Measurements from ENCODE around the gene TMPRSS15.
"Not testable (repeated sequence)": the region's sequence is repeated elsewhere in the genome, so short reads cannot be mapped to it uniquely, and the experiment has no call there.

The TMPRSS15 gene

GRCh38 chr21:18403735-18404450 is at the start of gene TMPRSS15:
TSS of gene TMPRSS15 (minus strand) at chr21:18403785. CDS start at chr21:18403622, 163 bp downstream.
- no peak within 1 kb of the TSS for H3K27ac ChIP-seq
- no peak for DNase-seq (ENCODE audit: low read depth, low spot score)

GRCh38 chr21:18451670-18452069 is 48.1 kb upstream of the TMPRSS15 start:
- H3K27ac ChIP-seq: no peak overlapping the region
- DNase-seq (ENCODE audit: low read depth, low spot score): no peak

GRCh38 chr21:18449605-18450550 is 46.3 kb upstream of the TMPRSS15 start:
- H3K27ac ChIP-seq: no peak overlapping the region
- no peak for DNase-seq (ENCODE audit: low read depth, low spot score)

- no peak for DNase-seq (ENCODE audit: low read depth, low spot score)
- H3K27ac ChIP-seq: no peak overlapping the region
Observed at GRCh38 chr21:18443701-18444100, 40.1 kb upstream of the TMPRSS15 start.

- no peak for DNase-seq (ENCODE audit: low read depth, low spot score)
- H3K27ac ChIP-seq: no peak overlapping the region
Observed at GRCh38 chr21:18443085-18443484, 39.5 kb upstream of the TMPRSS15 start.

GRCh38 chr21:18430341-18430740 is 26.8 kb upstream of the TMPRSS15 start:
- no peak overlapping the region for H3K27ac ChIP-seq
- no peak for DNase-seq (ENCODE audit: low read depth, low spot score)

DNA sequence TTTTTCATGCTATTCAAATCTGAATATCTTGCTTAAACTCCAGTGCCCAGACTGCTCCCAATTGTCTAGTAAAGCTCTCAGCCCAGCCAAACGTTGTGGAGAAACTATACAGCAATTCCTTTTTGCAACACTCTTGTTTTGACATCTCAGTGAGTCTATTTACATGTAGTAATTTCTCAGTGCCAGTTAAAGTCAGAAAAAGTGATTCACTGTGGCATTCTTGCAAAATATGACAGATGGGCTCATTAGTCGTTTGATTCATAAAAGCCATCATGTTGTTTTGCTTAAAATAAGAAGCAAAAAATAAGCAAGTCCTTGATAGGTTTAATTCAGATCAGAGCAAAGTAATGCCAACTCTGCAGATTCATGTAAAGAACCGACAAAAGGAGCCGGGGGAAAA is 20.7 kb upstream of the TMPRSS15 start:
- no peak overlapping the region for H3K27ac ChIP-seq
- no peak for DNase-seq (ENCODE audit: low read depth, low spot score)

- no peak overlapping the region for H3K27ac ChIP-seq
- no peak for DNase-seq (ENCODE audit: low read depth, low spot score)
Observed at GRCh38 chr21:18417141-18417790, 13.7 kb upstream of the TMPRSS15 start.

- DNase-seq (ENCODE audit: low read depth, low spot score): no peak
- no peak overlapping the region for H3K27ac ChIP-seq
Observed at GRCh38 chr21:18411565-18411964, 8.0 kb upstream of the TMPRSS15 start.

- no peak overlapping the region for H3K27ac ChIP-seq
- no peak for DNase-seq (ENCODE audit: low read depth, low spot score)
Observed at GRCh38 chr21:18409579-18409978, 6.0 kb upstream of the TMPRSS15 start.

DNA sequence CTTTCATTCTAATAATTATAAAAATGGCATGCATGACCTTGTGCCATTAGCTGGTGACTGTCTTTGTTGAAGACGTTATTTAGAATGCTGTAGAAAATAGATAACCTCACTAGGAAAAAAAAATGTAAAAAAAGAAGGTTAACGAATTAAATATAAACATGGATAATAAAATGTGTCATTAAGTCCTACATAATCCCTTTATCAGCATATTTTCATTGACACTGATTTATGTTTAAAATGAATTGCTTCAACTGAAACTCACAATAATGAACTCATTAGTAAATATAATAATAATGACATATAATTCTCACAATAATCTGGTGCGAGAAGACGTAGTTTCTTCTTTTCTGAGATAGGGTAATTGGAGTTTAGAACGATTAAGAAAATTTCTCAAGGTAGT is 4.7 kb downstream of the TMPRSS15 start:
- H3K27ac ChIP-seq: no peak overlapping the region
- no peak for DNase-seq (ENCODE audit: low read depth, low spot score)

GRCh38 chr21:18387994-18388393 is 15.6 kb downstream of the TMPRSS15 start:
- H3K27ac ChIP-seq: no peak overlapping the region
- no peak for DNase-seq (ENCODE audit: low read depth, low spot score)

DNA sequence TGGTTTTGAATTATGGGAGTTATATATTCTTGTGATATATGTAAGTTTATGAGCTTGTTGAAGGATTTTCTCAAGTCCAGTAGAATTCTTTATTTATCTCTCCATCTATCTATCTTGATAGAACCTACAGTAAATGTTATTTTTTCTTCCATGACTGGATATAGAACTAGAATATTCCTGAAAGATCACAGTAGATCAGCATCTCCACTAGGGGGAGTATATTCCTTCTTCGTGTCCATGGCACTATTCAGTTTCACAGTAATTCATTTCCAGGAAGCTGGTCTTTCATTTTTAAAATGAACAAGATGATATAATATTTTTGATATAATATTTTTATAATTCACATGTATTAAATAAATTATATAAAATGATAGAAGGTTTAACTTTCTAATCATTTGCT is 18.8 kb downstream of the TMPRSS15 start:
- no peak overlapping the region for H3K27ac ChIP-seq
- DNase-seq (ENCODE audit: low read depth, low spot score): no peak

DNA sequence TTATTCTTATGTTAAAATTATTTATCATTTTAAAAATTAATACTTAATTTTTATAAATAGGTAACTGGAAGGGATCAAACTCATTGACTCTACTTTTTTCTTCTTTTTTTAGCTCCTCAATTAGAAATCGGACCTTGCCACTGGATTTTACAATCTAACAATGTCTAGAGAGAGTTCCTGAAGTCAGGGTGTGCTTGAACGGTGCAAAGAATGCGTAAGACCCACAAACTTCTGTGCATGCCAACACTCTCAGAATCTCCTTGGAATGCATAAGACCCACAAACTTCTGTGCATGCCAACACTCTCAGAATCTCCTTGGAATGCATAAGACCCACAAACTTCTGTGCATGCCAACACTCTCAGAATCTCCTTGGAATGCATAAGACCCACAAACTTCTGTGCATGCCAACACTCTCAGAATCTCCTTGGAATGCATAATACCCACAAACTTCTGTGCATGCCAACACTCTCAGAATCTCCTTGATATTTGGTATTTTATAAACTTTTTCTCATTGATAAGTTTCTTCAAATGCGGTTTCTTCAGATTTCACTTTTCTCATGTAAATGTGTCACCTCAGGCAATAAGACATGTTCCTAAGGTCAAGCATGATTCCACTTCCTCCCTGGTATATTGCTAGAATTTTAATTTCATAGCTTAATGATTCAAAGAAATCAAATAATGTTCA is 20.5 kb downstream of the TMPRSS15 start:
- DNase-seq (ENCODE audit: low read depth, low spot score); H3K27ac ChIP-seq: not testable (repeated sequence)

GRCh38 chr21:18382141-18382540 is 21.4 kb downstream of the TMPRSS15 start:
- DNase-seq (ENCODE audit: low read depth, low spot score): no peak
- no peak overlapping the region for H3K27ac ChIP-seq

- DNase-seq (ENCODE audit: low read depth, low spot score): no peak
- no peak overlapping the region for H3K27ac ChIP-seq
Observed at GRCh38 chr21:18373606-18374005, 30.0 kb downstream of the TMPRSS15 start.

DNA sequence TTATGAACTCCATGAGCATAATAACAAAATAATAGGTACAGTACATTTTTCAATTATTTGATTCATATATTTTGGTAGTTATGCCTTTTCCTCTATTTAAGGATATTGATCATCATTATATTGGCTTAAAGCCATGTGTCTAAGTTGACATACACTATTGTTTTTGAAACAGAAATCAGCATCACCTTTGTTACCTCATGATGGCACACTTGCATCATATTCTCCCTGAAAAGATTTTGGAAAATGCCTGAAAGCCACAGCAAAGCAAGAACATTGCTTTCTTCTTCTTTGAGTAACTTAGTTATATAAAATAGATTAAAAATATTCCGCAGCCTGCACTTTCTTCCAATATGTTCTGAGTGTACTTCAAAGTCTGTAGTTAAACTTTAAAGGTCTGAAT is 33.3 kb downstream of the TMPRSS15 start:
- H3K27ac ChIP-seq: no peak overlapping the region
- DNase-seq (ENCODE audit: low read depth, low spot score): no peak

- no peak for DNase-seq (ENCODE audit: low read depth, low spot score)
- no peak overlapping the region for H3K27ac ChIP-seq
Observed at GRCh38 chr21:18369115-18369514, 34.5 kb downstream of the TMPRSS15 start.

- DNase-seq (ENCODE audit: low read depth, low spot score): no peak
- no peak overlapping the region for H3K27ac ChIP-seq
Observed at GRCh38 chr21:18368205-18368604, 35.4 kb downstream of the TMPRSS15 start.

GRCh38 chr21:18356801-18357200 is 46.8 kb downstream of the TMPRSS15 start:
- no peak for DNase-seq (ENCODE audit: low read depth, low spot score)
- H3K27ac ChIP-seq: no peak overlapping the region

Measured in epithelial cell of prostate (primary cell).